Measurements from ENCODE around the gene DYNC1LI1.

The DYNC1LI1 gene

DNA sequence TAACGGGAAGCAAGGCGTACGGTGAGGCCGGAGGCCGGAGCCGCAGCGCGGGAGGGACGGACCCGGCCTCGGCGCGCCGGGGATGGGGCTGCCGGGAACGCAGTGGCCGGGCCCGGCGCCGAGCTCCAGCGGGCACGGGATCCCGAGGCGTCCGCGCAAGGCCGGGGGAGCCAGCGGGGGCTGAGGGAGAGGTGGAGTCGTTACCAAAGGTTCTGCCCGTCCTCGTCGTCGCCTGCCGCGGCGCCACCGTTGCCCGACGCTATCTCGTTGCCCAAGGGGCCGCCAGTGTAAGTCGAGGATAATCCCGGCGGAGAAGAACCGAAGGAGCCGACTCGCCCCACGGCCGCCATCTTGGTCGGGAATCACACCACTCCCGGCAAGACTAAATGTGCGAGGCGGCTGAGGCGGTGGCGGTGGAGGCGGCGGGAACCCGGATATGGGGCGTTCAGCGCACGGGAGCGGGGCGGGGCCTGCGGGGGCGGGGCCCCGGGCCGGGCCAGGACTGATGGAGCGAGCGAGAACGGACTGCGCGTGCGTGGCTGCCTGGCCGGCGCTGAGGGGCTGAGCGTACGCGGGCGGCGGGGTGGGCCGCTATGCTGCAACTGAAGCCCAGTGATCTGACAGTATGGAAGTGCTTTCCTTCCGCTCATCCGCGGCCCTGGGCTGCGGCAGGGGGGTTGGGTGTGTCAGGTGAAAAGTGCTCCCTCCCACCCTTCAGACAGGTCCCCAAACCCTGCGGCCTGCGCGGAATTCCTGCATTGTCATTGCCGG is at the start of gene DYNC1LI1:
Gene DYNC1LI1, minus strand, starts transcription at position 438 of the 771 bp plus-strand sequence. Its CDS starts 88 bp downstream, at position 350.
- DNase-seq (ENCODE audit: low read depth), result peak; percentile 92
- peak within 1 kb of the TSS; percentile 87 for H3K4me3 ChIP-seq (replicated peaks; ENCODE audit: low read depth, low read length)
- TF ChIP-seq, protein P1, sequence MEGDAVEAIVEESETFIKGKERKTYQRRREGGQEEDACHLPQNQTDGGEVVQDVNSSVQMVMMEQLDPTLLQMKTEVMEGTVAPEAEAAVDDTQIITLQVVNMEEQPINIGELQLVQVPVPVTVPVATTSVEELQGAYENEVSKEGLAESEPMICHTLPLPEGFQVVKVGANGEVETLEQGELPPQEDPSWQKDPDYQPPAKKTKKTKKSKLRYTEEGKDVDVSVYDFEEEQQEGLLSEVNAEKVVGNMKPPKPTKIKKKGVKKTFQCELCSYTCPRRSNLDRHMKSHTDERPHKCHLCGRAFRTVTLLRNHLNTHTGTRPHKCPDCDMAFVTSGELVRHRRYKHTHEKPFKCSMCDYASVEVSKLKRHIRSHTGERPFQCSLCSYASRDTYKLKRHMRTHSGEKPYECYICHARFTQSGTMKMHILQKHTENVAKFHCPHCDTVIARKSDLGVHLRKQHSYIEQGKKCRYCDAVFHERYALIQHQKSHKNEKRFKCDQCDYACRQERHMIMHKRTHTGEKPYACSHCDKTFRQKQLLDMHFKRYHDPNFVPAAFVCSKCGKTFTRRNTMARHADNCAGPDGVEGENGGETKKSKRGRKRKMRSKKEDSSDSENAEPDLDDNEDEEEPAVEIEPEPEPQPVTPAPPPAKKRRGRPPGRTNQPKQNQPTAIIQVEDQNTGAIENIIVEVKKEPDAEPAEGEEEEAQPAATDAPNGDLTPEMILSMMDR (IDR thresholded peaks at IDR 0.05; ENCODE audit: low read length, missing control alignments), result no peak

DNA sequence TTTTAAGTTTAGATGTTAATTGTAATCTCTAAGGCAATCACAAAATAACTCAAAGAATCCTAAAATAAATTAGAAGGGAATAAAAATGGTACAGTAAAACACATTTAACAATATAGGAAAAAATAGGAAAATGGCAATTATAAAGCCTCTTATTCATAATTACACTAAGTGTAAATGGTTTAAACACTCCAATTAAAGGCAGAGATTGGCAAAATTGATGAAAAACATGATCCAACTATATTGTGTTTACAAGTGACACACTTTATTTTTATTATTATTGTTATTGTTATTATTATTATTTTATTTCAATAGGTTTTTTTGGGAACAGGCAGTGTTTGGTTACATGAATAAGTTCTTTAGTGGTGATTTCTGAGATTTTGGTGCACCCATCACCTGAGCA is 48.7 kb upstream of the DYNC1LI1 start:
- no peak for DNase-seq (ENCODE audit: low read depth)
- TF ChIP-seq, protein P1 (IDR thresholded peaks at IDR 0.05; ENCODE audit: low read length, missing control alignments), result no peak

DNA sequence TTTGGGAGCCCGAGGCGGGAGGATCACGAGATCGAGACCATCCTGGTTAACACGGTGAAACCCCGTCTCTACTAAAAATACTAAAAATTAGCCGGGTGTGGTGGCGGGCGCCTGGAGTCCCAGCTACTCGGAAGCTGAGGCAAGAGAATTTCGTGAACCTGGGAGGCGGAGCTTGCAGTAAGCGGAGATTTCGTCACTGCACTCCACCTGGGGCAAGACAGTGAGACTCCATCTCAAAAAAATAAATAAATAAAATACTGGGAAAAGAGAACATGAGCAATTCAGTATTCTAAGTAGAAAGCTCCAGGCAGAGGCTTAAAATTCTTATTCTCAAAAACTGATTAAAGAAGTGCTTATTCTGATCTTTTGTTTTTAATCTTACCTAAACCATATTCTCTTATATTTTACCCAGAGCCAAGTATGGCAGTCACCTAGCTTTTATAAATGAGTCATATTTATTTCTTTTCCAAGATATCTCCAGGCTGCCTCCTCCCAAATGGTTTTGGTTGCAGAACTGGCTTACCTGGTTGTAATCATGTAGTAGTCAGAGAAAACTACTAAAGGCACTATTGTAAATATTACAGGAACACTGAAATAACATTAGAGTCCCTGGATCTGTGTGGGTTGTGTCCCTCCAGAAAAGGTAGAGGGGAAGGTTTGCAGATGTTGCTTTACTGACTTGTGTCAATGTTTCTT is 45.8 kb upstream of the DYNC1LI1 start:
- no peak overlapping the region for H3K4me3 ChIP-seq (replicated peaks; ENCODE audit: low read depth, low read length)
- TF ChIP-seq, protein P1 (IDR thresholded peaks at IDR 0.05; ENCODE audit: low read length, missing control alignments), result no peak
- no peak for DNase-seq (ENCODE audit: low read depth)

More for the DNA sequence above, 48.7 kb upstream of the DYNC1LI1 start:
- no peak overlapping the region for H3K4me3 ChIP-seq (replicated peaks; ENCODE audit: low read depth, low read length)

DNA sequence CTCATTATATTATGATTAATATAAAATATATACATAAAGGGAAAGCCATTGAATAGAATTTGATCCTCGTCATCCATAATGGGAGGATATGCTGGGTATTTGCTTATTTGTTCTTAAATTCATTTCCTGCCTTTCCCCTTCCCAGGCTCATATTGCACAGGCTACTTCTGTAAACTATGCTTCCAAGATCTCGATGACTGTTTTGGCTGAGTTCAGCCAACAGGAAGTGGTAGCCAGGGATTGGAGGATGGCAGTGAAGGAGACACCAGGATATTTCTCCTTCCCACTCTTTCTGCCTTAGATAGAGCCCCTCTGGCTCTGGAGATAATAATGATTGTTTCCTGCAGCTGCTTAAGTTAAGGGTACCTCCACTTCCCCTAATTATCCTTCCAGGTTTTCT is 44.3 kb upstream of the DYNC1LI1 start:
- DNase-seq (ENCODE audit: low read depth), result peak; percentile 51
- no peak overlapping the region for H3K4me3 ChIP-seq (replicated peaks; ENCODE audit: low read depth, low read length)
- TF ChIP-seq, protein P1 (IDR thresholded peaks at IDR 0.05; ENCODE audit: low read length, missing control alignments), result no peak

DNA sequence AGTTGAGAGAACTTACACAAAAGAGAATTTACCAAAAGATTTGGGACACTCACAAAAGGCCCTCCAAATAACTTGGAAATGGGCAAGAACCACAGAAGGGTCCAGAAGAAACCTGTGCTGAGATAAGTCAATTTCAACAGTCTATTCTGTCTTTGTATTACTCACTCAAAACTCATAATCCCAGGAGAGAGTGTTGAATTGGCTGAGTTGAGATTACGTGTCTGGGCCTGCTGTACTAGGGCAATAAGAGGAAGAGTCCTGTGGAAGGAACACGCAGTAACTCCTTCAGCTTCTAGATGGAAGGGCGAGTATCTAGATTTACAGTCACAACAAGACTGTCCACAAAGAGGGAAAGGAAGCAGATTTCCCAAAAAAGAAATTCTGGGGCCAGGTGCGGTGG is 42.5 kb upstream of the DYNC1LI1 start:
- H3K4me3 ChIP-seq (replicated peaks; ENCODE audit: low read depth, low read length), result no peak overlapping the region
- no peak for DNase-seq (ENCODE audit: low read depth)
- TF ChIP-seq, protein P1 (IDR thresholded peaks at IDR 0.05; ENCODE audit: low read length, missing control alignments), result no peak

DNA sequence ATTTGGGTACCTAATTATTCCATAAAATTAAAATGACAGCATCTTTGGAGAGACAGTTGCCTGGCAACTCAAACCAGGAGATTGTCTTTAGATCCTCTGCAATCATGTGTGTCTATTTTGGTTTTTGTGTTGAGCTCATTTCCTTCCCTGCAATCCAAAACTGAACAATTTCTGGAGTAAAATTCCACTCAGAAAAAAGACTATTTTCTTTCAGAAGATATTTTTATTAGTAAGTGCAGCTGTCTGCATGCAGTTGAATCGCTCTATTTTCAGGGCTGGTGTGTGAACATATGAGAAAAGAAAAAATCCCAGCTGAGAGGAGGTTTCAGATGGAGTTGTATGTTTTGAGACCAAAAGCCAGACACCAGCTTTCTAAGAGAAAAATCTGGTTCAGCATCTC is 41.9 kb upstream of the DYNC1LI1 start:
- H3K4me3 ChIP-seq (replicated peaks; ENCODE audit: low read depth, low read length), result no peak overlapping the region
- no peak for DNase-seq (ENCODE audit: low read depth)
- TF ChIP-seq, protein P1 (IDR thresholded peaks at IDR 0.05; ENCODE audit: low read length, missing control alignments), result no peak

Data from fibroblast of pulmonary artery (primary cell).